Measurements from ENCODE around the gene LVRN.
A peak's percentile ranks its signal among the peaks of the same experiment; 100 is the strongest.

GRCh38 chr5:116068028-116068632 is 105.9 kb downstream of the LVRN start:
- TF ChIP-seq, protein P1, sequence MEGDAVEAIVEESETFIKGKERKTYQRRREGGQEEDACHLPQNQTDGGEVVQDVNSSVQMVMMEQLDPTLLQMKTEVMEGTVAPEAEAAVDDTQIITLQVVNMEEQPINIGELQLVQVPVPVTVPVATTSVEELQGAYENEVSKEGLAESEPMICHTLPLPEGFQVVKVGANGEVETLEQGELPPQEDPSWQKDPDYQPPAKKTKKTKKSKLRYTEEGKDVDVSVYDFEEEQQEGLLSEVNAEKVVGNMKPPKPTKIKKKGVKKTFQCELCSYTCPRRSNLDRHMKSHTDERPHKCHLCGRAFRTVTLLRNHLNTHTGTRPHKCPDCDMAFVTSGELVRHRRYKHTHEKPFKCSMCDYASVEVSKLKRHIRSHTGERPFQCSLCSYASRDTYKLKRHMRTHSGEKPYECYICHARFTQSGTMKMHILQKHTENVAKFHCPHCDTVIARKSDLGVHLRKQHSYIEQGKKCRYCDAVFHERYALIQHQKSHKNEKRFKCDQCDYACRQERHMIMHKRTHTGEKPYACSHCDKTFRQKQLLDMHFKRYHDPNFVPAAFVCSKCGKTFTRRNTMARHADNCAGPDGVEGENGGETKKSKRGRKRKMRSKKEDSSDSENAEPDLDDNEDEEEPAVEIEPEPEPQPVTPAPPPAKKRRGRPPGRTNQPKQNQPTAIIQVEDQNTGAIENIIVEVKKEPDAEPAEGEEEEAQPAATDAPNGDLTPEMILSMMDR (IDR thresholded peaks at IDR 0.05): peak; percentile 60 to 85 (median 72)
- TF ChIP-seq POLR2A (IDR thresholded peaks at IDR 0.05): no peak
